ENCODE measurements around the gene TEAD1.

TEAD1 gene

DNA sequence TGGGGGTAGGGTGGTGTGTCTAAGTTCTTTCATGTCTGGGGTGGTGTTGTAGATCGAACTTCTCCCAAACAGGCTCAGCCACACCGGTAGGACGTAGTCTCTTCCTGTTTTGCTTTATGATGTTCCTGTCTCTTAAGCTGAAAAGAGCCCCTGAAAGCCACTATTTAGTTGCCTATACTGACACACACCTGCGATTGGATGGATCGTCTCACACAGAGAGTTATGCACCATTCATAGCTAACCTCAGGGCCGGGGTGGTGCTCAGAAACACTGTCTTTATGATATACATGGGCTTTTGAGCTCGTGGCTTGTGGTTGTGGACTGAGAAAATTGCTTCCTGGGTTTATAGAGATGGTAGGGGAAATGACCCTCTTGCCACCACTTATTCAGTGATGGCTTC is 137.6 kb downstream of the TEAD1 start:
- no peak for DNase-seq (ENCODE audit: low spot score)

DNA sequence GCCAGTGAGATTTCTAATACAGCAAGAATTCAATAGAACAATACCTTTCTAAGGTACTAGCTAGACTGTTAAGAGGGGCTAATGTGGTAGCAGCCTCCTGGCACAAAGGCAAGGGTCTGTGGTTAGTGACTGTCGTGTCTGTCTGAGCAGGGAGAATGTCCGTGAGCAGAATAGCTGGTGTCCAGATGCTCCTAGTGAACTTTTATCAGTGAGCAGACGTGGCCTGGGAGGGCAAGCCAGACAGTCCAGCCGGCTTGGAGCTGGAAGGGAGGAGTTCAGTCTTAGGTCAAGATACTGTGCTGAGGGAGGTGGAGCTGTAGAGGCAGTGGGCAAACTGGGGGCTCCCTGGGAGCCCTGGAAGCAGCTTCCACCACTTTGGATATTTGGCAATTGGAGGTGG is 138.6 kb downstream of the TEAD1 start:
- DNase-seq (ENCODE audit: low spot score): peak; percentile 44

DNA sequence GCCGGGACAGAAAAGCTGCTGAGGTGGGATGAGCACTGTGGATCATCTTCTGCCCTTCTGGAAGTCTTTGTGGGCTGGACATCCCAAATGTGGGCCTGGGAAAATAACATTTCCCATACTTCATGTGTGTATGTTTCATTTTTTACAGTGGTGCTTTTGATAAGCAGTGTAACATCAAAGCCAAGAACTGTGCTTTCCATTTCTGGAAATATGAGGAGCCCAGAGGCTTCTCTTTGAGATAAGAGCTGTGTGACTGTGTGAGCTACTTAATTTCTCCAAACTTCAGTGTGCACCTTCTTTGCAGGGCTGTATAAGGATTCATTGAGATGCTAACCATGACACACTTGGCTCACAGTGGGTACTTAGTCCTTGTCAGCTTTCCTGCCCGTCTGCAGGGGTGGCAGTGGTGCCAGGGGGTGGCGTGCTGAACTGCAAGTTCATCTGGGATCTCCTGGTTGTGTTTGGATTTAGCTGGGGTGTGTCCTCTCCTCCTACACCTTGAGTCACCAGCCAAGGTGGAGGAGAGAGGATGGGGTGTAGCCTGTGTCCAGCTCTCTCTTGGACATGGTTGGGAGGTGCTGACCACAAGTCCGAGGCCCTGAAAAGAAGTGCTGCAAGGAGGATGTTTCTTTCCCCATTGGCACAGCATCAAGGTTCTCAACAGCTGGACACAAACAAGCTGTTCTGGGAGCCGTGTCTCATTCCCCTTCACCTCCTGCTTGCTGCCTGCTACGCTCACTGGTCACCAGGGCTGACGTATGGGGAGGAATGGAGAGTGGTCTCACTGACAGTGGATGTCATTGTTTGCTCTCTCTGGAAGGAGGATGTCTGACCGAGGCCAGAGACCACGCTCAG is 139.4 kb downstream of the TEAD1 start:
- DNase-seq (ENCODE audit: low spot score): peak; percentile 61

DNA sequence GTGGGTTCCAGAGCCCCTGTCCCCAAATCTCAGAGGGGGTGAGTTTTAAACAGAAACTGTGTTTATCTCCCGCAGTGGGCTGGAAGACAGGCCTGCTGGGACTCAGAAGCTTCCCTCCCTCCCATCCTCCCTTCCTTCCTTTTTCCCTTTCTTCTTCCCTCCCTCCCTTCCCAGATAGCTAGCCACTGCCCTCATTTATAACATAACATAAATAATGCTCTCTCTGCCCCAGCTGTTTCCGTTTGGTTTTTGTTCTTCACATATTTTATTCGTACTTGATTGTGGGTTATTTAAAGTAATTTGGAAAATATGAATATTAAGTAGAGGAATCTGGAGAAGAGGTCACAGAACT is 140.9 kb downstream of the TEAD1 start:
- no peak for DNase-seq (ENCODE audit: low spot score)

DNA sequence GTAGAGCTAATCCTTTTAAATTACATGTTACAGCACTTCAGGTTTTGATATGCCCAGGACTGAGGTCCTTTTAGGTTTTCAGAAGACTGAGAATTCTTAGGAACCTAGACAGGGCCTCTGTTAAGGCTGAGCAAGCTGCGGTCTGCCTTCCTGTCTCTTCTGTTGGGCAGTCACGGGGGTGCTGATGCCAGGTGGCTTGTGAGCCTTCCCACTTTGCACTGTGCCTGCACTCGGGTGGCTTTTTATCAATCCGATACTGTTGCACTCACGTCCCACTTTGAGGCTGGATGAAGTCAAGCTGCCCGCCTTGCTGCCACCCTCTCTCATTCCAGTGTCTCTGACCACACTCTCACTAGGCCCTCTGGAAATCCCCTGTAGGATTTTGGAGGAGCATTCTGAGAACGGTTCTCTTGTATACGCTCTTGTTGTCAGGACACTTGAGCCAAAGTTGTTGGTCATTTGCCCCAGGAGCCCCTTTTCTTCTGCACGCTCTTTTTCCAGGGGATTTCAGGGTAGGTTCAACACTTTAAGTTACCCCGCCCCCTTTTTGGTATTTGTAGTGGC is 141.8 kb downstream of the TEAD1 start:
- DNase-seq (ENCODE audit: low spot score): no peak

DNA sequence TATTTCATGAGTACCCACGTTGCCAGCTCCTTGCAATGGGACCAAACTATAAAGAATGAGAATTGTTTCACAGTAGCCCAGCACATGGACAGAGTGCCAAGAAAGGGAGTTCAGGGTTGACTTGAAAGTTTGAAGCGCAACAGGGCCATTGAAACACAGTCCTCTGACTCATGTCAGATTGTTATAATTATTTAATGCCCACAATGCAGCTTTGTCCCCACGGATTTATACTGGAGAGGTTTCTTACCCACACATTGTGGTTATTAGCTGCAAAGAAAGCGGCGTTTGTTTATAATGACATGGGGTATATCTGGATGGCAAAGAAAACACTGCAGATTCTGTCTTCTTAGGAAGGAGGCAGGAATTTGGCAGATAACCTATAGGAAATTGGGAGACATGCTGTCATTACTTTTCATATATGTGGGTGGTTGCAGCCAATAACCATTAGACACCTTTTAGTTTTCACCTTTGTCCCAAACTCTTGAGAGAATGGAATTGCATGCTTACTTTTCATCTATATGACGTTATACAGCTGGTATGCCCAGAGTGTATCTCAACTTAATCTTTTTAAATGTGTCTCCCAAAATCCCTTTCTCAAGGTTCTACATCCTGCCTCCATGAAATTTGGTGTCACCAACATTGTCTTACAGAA is 143.6 kb downstream of the TEAD1 start:
- DNase-seq (ENCODE audit: low spot score): no peak

DNA sequence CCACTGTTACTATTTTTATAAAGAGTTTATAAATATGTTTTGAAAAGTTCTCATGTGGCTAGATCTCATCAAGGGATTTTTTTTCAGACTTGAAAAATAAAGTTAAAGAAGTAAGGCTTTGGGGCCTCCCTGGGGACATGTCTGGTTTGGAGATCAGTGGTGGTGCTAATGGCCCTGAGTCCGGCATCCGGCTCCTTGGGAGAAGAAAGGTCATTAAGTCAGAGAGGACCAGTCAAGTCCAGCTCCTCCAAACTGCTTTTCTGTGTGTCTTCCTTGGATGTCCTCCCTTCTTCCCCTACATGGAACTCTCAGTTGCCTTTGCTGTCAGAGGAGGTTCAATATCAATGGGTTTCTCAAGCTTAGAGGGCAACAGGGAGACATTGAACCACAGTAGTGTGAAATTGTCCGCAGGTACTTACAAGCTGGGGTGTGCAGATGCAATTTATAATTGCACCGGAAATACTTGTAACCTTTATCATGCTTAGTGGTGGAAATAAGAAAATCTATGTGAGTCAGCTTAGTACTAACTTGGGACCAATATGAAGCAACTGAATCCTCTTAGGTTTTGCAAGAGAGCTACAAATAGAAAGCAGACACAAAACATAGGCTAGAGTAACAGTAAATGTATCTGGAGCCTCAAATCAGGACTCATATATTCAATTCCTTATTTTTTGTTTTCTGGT is 144.3 kb downstream of the TEAD1 start:
- no peak for DNase-seq (ENCODE audit: low spot score)

DNA sequence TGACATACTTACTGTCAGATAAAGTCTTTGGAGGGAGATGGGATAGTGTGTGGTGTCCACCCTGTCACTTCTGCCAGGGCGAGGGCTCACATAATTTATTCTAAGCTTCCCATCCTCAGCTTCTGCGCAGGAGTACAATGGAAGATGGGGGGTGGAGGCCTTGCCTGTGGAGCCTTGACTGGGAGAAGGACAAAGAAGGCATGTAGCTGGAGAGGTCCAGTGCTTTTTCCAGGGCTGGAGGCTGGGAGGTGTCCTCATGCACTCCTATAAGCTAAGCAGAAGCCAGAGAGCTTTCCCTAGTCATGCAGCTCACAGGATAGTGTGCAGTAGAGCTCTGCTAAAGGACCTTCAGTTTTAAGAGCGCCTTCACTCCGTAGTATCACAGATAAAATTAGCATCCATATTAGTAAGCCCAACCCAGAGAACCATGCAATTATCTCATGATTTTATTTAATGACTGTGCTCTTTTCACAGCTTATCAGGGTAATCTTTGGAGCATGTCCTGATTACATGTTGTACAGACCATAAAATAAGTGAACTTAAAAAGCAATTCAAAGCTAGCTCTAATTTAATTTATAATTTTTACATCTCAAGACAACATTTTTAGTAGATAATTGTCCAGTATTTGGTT is 148.3 kb downstream of the TEAD1 start:
- no peak for DNase-seq (ENCODE audit: low spot score)

DNA sequence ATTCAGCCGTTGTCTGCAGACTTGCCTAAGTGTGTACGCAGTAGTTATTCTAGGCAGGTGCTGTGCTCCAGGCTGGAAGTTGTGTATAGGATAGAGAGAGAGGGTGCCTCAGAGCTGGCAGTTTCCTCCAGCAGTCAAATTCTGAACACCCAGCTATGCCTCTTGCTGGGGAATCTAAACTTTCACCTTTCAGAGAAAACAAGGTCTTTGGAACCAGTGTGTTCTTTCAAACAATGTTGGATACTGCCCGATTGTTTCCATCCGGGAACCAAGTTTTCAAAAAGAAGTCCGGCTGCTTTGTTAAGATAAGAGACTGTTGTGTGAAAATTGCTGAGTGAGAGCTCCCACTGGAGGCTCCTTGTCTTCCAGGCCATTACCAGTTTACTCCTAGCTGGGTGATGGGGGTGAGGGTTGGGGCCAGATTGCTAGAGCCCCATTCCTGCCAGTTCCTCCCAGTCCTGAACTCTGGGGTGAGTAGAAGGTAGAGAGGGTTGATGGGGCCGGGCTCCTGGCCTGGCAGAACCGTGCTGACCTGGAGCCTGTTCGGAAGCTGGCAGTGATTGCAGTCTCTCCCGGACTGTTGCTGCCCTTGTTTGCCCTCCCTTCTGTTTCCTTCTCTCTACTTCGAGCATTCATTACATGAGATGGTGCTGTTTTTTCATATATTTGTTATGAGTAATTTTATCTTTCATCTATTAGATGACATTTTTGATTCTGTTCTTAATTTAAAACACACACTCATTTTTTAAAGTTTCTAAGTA is 150.2 kb downstream of the TEAD1 start:
- no peak for DNase-seq (ENCODE audit: low spot score)

DNA sequence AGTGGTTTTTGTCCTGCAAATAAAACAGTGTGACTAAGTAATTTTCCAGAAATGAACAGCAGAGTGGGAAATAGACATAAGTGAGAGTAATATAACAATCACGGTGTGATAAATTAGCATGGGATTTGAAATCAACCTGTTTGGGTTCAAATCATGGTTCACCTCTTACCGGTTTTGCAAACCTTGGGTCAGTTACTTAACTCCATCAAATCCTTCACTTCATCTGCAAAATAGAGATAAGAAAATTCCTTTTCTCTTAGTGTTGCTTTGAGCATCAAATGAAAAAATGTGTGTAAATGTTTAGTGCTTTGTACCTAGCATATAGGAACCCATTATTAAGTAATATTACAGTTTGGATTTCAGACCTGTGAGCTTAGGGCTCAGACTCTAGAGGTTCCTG is 152.2 kb downstream of the TEAD1 start:
- DNase-seq (ENCODE audit: low spot score): no peak

DNA sequence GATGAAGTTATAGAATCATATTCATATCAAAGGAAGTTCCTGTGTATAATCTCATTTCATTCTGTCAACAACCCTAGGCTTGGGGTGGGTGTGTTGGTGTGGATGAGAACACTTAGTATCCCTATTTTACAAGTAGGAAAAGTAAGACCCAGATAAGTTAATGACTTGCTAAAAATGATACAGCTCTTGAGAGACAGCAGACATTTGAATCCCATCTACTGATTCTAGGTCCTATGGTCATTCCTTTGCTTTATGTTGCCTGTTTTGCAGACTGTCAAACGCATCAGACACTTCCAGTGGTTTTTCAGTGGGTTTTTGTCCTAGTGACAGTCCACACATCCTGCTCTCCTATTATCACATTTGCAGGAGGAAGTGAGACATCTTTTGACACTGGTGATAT is 153.1 kb downstream of the TEAD1 start:
- DNase-seq (ENCODE audit: low spot score): no peak

DNA sequence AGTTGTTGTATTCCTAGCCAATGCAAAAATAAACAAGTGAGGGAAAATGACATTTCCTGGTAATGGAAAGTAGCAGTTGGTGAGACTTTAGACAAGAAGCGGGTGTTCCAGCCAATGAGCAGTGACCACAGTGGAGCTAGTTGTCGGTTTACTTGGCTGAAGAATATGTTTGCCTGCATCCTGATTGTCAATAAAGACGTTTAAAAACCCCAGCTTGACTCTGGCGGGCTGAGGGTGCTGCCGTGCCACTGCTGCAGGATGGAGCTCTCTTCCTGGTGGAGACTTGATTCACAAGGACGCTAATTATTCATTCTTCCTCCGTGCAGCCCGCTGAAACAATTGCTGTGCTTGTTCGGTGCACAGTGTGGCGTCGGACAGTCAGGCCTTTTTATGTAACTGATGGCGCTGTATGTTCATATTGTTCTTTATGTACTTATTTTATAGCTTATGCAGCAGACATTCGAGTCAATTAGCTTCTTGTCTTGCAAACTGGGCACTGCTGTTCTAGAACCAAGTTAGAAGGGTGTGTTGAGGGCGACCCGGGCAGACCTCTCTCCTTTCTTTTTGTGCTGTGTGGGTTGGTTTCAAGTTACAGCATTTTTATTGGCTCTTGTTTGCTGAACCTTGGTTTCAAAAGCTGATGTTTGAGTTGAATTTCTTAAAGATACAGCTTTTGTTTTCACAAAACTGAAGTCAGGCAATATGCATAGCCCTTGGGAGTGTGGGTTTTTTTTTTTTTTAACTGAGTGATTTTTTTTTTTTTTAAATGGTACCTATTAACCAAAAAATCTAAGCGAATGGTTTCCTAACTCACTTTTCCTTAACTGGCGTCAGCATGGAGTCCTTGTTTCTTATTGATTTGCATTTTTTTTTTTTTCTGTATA is 153.9 kb downstream of the TEAD1 start:
- peak; percentile 67 for DNase-seq (ENCODE audit: low spot score)

DNA sequence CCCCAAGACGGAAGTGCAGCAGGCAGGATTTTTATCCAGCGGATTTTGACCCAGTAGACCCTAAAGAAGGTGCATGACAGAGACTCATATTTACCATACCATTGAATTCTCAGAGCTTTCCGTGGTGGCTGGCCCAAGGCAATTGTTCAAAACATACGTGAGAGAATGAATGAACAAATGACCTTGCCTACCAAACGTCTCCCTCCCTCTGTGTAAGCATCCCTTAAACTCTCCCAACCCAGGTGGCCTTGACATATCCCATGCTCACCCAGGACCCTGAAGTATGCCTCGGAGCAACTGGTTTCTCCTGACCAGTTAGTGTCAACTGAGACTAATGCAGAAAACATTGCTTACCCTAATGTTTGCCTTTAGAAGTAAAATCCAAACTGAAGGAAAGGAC is 154.9 kb downstream of the TEAD1 start:
- DNase-seq (ENCODE audit: low spot score): no peak

DNA sequence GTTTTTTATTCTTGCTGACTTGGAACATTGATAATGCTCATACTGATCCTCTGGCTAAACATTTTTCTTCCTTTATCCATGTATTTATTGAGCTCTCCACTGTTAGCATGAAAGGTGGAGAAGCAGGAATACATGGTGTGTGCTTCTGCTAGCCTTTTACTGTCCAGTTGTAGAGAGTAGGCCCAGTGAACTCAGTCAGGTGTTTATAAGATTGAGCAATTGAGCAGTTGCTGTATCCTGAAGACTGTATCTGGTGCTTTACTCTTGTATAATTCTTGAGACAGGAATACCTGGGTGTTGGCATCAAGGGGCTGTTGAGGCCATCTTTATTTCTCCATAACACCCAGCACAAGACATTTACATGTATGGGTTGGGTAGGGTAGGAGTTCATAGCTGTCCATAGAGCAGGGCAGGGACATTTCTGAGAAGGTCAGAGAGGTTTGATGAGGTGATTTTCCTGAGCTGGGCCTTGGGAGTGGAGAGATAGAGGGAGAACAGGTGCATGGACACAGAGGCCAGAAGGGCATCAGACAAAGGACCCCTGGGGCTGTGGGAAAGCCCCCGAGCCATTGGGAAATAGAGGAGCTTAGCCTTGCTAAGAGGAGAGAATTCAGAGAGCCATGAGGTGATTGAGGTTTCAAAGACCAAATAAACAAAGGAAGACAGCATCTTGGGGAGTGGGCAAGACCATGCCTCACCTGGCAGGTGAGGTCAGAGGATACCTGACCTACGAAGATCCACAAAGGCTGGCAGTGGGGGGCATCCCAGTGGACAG is 155.5 kb downstream of the TEAD1 start:
- no peak for DNase-seq (ENCODE audit: low spot score)

DNA sequence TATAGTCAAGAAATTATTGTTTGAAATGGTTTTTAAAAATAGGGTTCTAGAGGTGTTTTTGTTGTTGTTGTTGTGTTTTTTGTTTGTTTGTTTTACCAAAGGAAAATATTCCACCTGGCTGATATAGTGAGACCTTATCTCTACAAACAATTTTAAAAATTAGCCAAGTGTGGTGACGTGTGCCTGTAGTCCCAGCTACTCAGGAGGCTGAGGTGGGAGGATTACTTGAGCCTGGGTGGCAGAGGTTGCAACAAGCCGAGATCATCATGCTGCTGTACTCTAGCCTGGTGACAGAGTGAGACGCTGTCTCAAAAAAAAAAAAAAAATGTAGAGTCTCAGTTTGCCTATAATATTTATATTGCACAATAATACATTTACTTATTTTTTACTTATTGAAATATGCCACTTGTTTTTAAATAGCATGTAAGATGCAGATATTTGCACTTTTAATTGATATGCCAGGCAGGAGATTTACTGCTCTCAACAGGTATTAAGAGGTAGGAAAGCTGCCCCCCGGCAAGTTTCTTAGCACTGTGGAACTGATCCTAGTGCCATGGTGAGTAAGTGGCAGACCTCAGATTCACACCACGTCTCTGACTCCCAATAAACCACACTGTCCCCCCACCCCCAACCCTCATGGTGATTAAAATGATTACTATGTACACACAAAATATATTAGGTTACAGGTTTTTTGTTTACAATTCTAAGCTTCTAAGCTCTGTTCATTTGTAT is 157.4 kb downstream of the TEAD1 start:
- DNase-seq (ENCODE audit: low spot score): no peak

DNA sequence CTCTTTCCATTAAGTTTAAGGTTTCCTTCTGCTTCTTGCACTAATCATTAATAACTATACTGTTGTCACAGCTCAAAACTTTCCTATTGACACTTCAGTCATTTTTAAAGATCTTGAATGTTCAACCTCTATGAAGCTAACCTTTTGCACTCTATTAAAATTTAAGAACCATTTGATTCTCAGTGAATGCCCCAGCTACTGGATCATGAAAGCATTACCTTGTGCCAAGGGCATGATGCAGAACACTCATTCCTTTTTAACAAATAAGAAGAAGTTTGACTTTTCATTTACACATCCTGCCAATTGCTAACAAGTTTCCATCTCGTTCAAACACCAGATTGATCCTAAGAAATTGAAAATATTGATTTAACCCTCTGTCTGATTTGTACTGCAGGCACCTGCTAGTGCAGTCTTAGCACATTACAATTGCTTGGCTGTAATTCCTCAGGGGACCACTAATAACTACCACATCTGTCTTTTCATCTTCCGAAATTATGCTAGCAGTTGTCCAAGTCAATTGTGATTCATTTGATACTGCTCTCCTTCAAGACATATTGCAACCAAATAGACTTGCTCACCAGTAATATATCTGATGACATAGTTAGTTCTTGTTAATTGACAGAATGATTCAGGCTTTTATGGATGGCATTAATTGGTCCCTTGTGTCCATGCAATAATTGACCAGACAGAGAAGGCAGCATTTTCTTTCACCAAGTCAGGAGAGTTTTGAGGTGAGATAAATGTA is 158.4 kb downstream of the TEAD1 start:
- DNase-seq (ENCODE audit: low spot score): no peak

DNA sequence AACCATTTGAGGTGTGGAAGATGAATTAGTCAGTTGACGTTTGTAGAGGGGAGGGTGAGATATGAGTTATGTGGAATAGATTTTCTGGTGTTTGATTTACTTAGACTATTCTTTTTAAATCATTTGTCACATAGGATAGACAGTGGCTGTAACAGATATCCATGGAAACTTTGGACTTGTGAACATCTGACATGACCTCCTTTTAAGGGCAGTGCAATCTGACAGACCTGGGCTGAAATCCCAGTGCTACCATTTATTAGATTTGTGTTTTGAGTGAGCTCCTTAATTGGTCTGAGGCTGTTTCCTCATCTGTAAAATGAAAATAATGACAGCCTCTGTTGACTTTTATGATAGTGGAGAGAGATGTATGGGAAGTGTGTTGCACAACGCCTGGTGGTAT is 159.9 kb downstream of the TEAD1 start:
- no peak for DNase-seq (ENCODE audit: low spot score)

DNA sequence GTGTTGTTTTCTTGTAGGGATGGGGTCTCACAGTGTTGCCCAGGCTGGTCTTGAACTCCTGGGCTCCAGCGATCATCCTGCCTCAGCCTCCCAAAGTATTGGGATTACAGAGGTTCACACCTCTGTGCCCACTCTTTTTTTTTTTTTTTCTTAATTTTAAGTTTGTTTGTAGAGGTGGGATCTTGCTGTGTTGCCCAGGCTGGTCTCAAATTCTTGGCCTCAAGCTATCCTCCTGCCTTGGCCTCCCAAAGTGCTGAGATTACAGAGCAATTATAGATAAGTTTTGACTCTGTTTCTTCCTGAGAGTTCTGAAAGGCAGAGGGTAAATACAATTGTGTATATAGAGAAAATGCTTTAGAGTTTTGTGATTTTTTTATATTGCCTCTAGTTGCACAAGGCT is 160.4 kb downstream of the TEAD1 start:
- no peak for DNase-seq (ENCODE audit: low spot score)

Data from kidney tubule cell (primary cell).